D721Med (cell line): ENCODE data around the gene PSORS1C2.

Experiments used
- DNase-seq: peaks from one replicate; pipeline ENCODE4 v3.0.0; 2011; ENCODE audit warnings: low spot score; ENCODE audit not compliant: insufficient read length
- FAIRE-seq: peaks from 2 replicates; lab custom pipeline; 2011; peaks lifted over from hg19 to GRCh38; lab: Jason Lieb, UNC
- CTCF ChIP-seq: IDR thresholded peaks from 2 replicates; pipeline ENCODE4 v1.5.1; 2012; ENCODE audit warnings: mild to moderate bottlenecking, control low read depth; ENCODE audit not compliant: insufficient read depth; ENCODE audit errors: missing control alignments

The PSORS1C2 gene

DNA sequence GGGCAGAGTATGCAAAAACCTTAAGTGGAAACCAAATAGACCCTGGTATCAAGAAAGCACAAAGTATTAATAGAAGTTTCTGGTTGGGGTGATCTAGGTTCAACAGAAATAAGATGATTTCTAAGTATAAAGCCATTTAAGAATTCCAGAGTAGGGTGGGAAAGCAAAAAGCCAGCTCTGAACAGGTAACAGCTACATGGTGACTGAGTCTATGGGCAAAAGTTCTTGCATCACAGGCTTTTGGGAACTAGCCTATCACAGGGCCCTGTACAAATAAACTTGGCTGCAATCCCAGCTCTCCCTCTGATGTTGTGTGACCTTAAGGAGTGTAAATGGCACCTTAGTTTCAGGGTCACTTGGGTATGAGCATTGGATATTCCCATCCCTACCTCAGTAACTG lies 25.1 kb upstream of the PSORS1C2 start:
- DNase-seq, result no peak
- FAIRE-seq, result no peak
- TF ChIP-seq CTCF, result no peak

- DNase-seq (no peak), FAIRE-seq (no peak)
- TF ChIP-seq CTCF, result no peak
Measured at GRCh38 chr6:31162463-31163165, 23.7 kb upstream of the PSORS1C2 start.

DNA sequence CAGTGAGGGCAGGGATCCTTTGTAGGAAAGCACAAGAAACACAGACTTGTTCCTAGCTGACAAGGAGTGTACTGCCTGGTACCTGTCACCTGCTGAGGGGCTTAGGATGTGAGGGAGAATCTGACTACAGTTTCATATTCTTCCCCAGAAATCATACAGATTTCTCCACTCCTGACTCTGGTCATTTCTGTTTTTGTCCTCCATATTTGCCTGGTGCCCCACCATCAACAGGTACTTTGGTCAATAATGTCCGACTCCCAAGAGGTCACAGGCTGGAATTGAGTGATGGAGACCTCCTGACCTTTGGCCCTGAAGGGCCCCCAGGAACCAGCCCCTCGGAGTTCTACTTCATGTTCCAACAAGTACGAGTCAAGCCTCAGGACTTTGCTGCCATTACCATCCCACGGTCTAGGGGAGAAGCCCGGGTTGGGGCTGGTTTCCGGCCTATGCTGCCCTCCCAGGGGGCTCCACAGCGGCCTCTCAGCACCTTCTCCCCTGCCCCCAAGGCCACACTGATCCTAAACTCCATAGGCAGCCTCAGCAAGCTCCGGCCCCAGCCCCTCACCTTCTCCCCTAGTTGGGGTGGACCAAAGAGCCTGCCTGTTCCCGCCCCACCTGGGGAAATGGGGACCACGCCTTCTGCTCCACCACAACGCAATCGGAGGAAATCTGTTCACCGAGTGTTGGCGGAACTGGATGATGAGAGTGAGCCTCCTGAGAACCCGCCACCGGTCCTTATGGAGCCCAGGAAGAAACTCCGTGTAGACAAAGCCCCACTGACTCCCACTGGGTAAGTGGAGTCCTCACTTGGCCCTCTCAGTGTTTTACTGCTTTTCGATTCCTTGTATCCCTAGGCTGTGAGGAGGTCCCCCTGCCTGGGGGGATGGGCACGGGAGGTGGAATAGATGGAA lies 22.6 kb upstream of the PSORS1C2 start:
- FAIRE-seq (no peak), DNase-seq (no peak)
- no peak for TF ChIP-seq CTCF

DNA sequence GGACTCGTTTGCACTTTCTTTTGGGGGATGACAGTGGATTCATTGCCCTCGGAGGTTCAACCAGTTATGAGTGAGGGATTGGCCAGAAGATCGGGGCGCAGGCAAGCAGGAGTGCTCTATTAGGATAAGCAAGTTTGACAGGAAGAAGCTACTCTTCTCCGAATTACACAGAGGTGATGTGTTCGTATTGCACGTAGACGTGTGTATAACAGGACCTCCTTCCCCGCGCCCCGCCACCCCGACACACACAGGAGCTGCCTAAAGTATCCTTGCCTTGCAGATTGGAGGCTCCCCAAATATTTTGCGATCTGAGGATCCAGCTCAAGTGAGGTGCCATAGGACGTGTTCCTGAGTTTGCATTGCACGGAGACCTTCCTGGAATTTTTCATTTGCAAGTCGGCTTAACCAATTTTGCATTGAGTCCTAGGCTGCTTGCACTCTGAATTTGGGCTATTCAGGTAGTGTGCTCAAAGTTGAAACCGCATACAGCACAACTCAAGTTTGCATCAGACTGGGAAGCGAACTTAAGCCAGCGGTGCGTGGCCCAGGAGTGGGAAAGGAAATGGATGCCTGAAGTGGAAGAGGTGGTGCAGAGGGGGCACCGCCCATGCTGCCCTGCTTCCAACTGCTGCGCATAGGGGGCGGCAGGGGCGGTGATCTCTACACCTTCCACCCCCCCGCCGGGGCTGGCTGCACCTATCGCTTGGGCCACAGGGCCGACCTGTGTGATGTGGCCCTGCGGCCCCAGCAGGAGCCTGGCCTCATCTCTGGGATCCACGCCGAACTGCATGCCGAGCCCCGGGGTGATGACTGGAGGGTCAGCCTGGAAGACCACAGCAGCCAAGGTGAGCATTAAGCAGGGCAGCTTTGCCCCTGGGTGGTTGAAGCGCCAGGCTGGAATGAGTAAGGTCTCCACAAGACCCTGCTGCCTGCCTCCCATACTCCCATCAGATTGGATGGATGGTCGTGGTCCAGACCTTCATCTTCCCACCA lies 20.3 kb upstream of the PSORS1C2 start:
- no peak for TF ChIP-seq CTCF
- DNase-seq, result no peak
- FAIRE-seq, result no peak

DNA sequence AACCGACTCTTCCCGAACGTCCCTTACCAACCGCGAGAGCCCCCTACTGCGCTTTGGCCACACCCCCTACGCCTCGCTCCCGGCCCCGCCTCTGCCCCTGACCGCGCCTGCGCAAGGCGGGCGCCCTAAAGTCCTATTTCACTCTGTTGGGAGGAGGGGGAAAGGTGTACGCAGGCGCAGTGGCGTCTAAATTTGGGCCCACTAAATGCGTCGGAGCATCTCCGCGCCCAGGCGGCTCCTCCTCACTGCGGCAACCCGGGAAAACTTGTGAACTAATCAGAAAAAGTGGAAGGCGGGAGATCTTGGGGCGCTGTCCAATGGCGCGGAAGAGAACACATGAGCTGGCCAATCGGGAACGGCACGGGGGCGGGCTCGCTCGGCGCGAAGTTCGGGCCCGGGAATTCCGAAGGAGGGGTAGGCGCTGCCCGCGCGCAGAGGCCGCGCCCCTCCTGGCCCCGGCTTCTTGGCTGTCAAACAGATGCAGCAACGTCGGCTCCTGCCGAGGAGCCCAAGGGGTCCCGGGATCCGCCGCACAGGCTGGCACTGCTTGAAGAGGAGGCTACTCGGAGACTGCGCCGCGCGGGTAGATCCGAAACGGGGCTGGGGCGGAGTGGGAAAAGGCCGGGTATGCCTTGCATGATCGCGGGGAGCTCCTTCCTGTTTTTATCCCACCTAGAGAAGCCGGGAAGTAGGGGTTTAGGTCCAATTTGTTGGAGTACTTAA lies 19.4 kb upstream of the PSORS1C2 start, which contains the start of gene TCF19:
Gene TCF19 (plus strand): TSS at position 450 of the 723 bp plus-strand sequence. CDS start 881 bp downstream, outside the sequence.
- no peak for TF ChIP-seq CTCF
- FAIRE-seq (no peak), DNase-seq (peak; percentile 99)

DNA sequence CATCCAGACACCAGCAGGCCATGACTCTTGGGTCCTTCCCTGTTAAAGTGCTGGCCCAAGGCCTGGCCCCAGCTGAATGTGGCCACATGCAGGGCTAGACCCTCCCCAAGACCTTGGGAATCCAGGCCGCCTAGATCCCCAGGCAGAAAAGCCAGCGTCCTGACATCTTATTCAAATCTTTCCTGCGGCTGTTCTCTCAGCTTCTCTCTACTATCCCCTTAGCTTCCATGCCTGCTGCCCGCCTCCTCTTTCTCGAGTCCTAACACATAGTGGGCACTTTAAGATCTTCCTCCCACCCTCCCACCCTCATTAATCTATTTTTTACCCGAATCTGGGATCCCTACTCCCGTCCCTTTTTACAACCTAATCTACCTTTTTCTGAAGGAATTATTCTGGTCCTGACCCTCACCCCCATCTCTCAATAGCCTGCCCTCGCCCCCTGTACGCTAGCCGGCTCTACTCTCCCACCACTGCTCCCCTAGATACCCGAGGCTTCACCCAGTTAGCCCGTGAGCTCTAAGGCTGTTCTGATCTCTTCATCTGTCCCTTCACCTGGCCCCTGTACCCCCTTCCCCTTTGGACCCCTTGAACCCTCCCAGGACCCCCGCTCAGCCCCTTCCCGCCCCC lies 18.8 kb upstream of the PSORS1C2 start, which contains the start of gene CCHCR1:
Gene CCHCR1 (minus strand): TSS at position 290 of the 627 bp plus-strand sequence. CDS start 202 bp downstream, at position 88.
- no peak for DNase-seq
- FAIRE-seq, result no peak
- no peak for TF ChIP-seq CTCF
